Lung (tissue), 12 donors: ENCODE results near the gene NTN1. TPM values are rescaled to one million over a fixed set of nuclear protein-coding genes. Genes with fewer than 3 reads are reported as not detected.
"Not testable (repeated sequence)": the region's sequence is repeated elsewhere in the genome, so short reads cannot be mapped to it uniquely, and the experiment has no call there.

Experiments used
- ATAC-seq: fragments of 200-7000 bp; cut with Tn5 transposase; one replicate; pipeline ENCODE4 v1.9.1; 2020; ENCODE audit warnings: moderate number of reproducible peaks; ENCODE audit not compliant: insufficient read depth, low FRiP score
- DNase-seq, 3 donors: peaks; one replicate each; pipeline ENCODE4 v3.0.0-alpha.2; 2013 to 2017
- H3K27ac ChIP-seq, 2 donors: one replicate each; pipeline ENCODE4 v1.5.1; 2013; ENCODE audit warnings: mild to moderate bottlenecking in 2 of 2, moderate library complexity in 2 of 2, control low read depth in 1 of 2, inconsistent platforms in 1 of 2, low read depth in 1 of 2, low read length in 1 of 2
- H3K27me3 ChIP-seq, 3 donors: one replicate each; pipeline ENCODE4 v1.5.1; 2013; ENCODE audit warnings: low read length in 2 of 3; ENCODE audit not compliant: control insufficient read depth in 3 of 3, insufficient read depth in 3 of 3
- H3K36me3 ChIP-seq, 4 donors: one replicate each; pipeline ENCODE4 v1.5.1; 2013; ENCODE audit warnings: low read length in 4 of 4, mild to moderate bottlenecking in 1 of 4, moderate library complexity in 1 of 4; ENCODE audit not compliant: control insufficient read depth in 4 of 4, insufficient read depth in 4 of 4
- H3K4me1 ChIP-seq, 5 donors: one replicate each; pipeline ENCODE4 v1.5.1; 2013; ENCODE audit warnings: low read length in 5 of 5, mild to moderate bottlenecking in 2 of 5, moderate library complexity in 1 of 5; ENCODE audit not compliant: control insufficient read depth in 5 of 5, insufficient read depth in 5 of 5
- H3K4me3 ChIP-seq: one replicate; pipeline ENCODE4 v1.5.1; 2013; ENCODE audit warnings: mild to moderate bottlenecking, control low read depth, moderate library complexity
- H3K9ac ChIP-seq, 2 donors: one replicate each; pipeline ENCODE4 v1.5.1; 2013; ENCODE audit warnings: low read length in 2 of 2, control low read depth in 1 of 2; ENCODE audit not compliant: insufficient read depth in 1 of 2
- H3K9me3 ChIP-seq, 4 donors: one replicate each; pipeline ENCODE4 v1.5.1; 2013; ENCODE audit warnings: low read length in 3 of 4, mild to moderate bottlenecking in 1 of 4, moderate library complexity in 1 of 4; ENCODE audit not compliant: control insufficient read depth in 4 of 4, insufficient read depth in 3 of 4
- WGBS, 2 donors: extraction: QIAGEN DNeasy Blood & Tissue Kit; methylation state at CpG; one replicate each; pipeline ENCODE4 v1.1.7; 2013; 5-methylcytosine and 5-hydroxymethylcytosine counted together
- polyA plus RNA-seq, 2 donors: library from polyadenylated mRNA; stranded (reverse); fragments of 200-250 nt; gene quantifications; one replicate each; pipeline ENCODE4 v1.2.1, GENCODE V29; 2013
- total RNA-seq, 2 donors: library from RNA; depleted of rRNA in 1 of 2; stranded (reverse); fragments of >200 nt in 1 of 2; gene quantifications; one replicate each; pipeline ENCODE4 v1.2.1, GENCODE V29; 2014 to 2021
- TF ChIP-seq, protein P1 (sequence below): IDR thresholded peaks from 2 replicates; pipeline ENCODE4 v1.5.1; 2012; ENCODE audit warnings: mild to moderate bottlenecking; ENCODE audit errors: control extremely low read depth, extremely low read depth
- donor health status: control.
- donor health status: control.
- donor health status: Bipolar disorder and iron deficiency.
- donor health status: healthy.
- donor health status: DM: yes; HTN: yes; CAD: no.

Gene NTN1
- total and polyA plus RNA-seq, 4 donors, result 3.6 to 17.1 (median 7.8) TPM

- Histone ChIP-seq H3K4me1 (peaks cover 0 to 14% (median 2%) of the 10 kb centered on the region in 5 donors), H3K36me3 (no peaks in the 10 kb centered on the region), H3K4me3 (no peak overlapping the region), H3K27me3 (peaks cover 0 to 6% (median 0%) of the 10 kb centered on the region in 3 donors), H3K9ac (no peak overlapping the region), H3K27ac (no peak overlapping the region), H3K9me3 (no peaks in the 10 kb centered on the region)
- TF ChIP-seq, protein P1, sequence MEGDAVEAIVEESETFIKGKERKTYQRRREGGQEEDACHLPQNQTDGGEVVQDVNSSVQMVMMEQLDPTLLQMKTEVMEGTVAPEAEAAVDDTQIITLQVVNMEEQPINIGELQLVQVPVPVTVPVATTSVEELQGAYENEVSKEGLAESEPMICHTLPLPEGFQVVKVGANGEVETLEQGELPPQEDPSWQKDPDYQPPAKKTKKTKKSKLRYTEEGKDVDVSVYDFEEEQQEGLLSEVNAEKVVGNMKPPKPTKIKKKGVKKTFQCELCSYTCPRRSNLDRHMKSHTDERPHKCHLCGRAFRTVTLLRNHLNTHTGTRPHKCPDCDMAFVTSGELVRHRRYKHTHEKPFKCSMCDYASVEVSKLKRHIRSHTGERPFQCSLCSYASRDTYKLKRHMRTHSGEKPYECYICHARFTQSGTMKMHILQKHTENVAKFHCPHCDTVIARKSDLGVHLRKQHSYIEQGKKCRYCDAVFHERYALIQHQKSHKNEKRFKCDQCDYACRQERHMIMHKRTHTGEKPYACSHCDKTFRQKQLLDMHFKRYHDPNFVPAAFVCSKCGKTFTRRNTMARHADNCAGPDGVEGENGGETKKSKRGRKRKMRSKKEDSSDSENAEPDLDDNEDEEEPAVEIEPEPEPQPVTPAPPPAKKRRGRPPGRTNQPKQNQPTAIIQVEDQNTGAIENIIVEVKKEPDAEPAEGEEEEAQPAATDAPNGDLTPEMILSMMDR, result no peak
- ATAC-seq (no peak), DNase-seq (no peak)
- 68 to 81% methylated on average over 6 of the region's 6 CpGs for WGBS, 2 donors
These were observed 127.7 kb downstream of the NTN1 start for GRCh38 chr17:9148905-9149525.

DNA sequence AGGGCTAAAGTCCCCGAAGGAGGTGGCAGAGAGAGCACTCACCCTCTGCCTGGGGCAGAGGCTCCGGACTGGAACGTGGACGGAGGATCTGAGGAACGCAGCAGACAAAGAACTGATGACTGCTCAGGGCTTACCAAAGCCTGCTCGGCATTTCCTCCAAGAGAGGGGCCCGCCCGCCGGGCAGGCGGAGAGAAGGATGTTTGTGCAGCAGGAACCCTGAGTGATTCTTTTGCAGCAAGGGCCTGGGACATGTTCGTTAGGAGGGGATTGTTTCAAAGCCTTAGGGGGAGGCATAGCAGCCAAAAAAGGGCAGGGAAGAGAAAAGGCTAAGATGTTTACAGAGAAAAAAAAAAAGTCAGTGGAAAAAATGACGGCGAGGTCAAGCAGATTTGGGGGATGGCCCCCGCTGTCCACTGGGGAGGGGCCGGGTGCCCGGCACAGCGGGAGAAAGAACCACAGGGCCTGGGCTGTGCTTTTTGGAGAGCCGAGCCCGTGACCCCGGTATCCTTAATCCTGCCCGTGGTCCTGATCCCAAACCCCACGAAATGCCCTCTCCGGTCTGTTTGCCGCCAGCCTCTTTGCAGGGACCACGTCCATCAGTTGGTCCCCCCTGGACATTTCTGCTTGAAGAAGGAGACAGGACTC, 129.3 kb downstream of the NTN1 start:
- H3K27me3 ChIP-seq, result peaks cover 0 to 6% (median 0%) of the 10 kb centered on the region in 3 donors
- 49 to 61% methylated on average over 25 of the region's 25 CpGs for WGBS, 2 donors
- TF ChIP-seq, protein P1, result no peak
- ATAC-seq (no peak), DNase-seq (peak; percentile 56 to 67 (median 64))
- H3K4me1 ChIP-seq, result peaks cover 0 to 14% (median 2%) of the 10 kb centered on the region in 5 donors
- H3K36me3 ChIP-seq, result no peaks in the 10 kb centered on the region
- H3K4me3 ChIP-seq, result no peak overlapping the region
- H3K9ac ChIP-seq, result peak overlapping the region in 1 of 2 donors; percentile 32
- no peak overlapping the region for H3K27ac ChIP-seq
- H3K9me3 ChIP-seq, result peaks cover 0 to 2% (median 0%) of the 10 kb centered on the region in 4 donors

DNA sequence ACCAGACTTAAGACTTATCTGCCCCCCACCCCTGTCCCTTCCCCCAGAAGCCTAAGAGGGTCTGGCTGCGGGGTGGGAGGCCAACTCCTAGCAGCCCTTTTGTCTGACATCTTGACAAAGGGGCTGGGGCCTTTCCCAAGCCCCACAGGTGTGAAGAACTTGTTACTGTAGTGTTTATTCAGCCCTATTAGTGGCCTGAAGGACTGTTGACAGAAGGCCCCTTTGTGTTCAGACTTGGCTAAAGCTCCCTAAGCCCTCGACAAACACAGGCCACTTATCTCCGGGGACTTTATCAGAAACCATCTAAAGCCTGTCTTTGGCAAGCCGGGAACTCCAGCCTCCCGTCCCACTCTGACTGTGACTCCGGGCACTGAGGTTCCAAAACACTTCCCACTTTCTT, 129.8 kb downstream of the NTN1 start:
- peaks cover 0 to 2% (median 0%) of the 10 kb centered on the region in 4 donors for H3K9me3 ChIP-seq
- no peak overlapping the region for H3K27ac ChIP-seq
- no peak overlapping the region for H3K9ac ChIP-seq
- peak; percentile 69 to 83 (median 70) for DNase-seq
- 58 to 74% methylated on average over 6 of the region's 6 CpGs for WGBS, 2 donors
- peaks cover 0 to 4% (median 0%) of the 10 kb centered on the region in 3 donors for H3K27me3 ChIP-seq
- peaks cover 0 to 14% (median 2%) of the 10 kb centered on the region in 5 donors for H3K4me1 ChIP-seq
- no peaks in the 10 kb centered on the region for H3K36me3 ChIP-seq
- TF ChIP-seq, protein P1, result no peak
- H3K4me3 ChIP-seq, result no peak overlapping the region
- no peak for ATAC-seq

DNA sequence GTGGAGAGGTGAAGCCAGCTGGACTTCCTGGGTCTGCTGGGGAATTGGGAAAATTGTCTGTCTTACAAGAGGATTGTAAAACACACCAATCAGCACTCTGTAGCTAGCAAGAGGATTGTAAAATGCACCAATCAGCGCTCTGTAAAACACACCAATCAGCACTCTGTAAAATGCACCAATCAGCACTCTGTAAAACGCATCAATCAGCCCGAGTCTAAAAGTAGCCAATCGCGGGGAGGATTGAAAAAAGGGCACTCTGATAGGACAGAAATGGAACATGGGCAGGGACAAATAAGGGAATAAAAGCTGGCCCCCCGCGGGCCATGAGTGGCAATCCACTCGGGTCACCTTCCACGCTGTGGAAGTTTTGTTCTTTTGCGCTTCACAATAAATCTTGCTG, 130.4 kb downstream of the NTN1 start:
- H3K27me3 ChIP-seq, ATAC-seq, H3K9ac ChIP-seq, H3K9me3 ChIP-seq, DNase-seq, H3K36me3 ChIP-seq, H3K27ac ChIP-seq, H3K4me3 ChIP-seq: not testable (repeated sequence)
- WGBS, 2 donors, result 88 to 94% methylated on average over 10 of the region's 10 CpGs
- peaks cover 0 to 14% (median 2%) of the 10 kb centered on the region in 5 donors for H3K4me1 ChIP-seq
